ENCODE measurements around the gene HADHB. TPM values are rescaled to one million over a fixed set of nuclear protein-coding genes. Genes with fewer than 3 reads are reported as not detected.

The HADHB gene
- polyA plus RNA-seq, 3 donors: 94.3 to 200 (median 186) TPM

DNA sequence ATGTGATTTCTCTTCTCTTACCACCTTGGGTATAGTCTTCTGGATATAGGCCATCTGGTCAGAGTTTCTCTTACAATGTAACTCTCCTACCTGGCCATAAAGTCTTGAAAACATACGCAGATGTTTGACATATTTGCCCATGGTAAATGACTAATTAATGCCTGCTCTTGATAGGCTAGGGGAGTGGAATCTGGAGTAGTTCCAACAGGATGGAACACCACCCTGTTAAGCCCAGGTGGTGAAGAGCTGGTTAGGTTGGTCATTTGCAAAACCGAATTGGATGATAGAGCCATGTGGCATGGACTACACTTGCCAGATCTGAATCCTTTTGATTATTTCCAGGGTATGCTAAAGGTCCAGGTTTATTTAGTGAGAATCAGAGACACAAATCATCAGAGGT lies 36.5 kb downstream of the HADHB start:
- WGBS (ENCODE audit: insufficient coverage): 92% methylated on average over 2 of the region's 2 CpGs
- Mint-ChIP-seq H3K36me3 (peaks cover 82 to 94% of the 10 kb centered on the region in 2 donors), H3K9me3 (no peaks in the 10 kb centered on the region), H3K4me1 (peaks cover 2% of the 10 kb centered on the region), H3K4me3 (no peak overlapping the region), H3K27me3 (ENCODE audit: low read depth in 3 of 3) (no peaks in the 10 kb centered on the region), H3K27ac (peak overlapping the region in 1 of 7 donors; percentile 43)
- Histone ChIP-seq H3K4me2 (replicated peaks; ENCODE audit: extremely low read depth, low read length, poor library complexity, severe bottlenecking) (no peak overlapping the region), H3K36me3 (replicated peaks in 1 of 2; ENCODE audit: control insufficient read depth in 1 of 2, insufficient read depth in 2 of 2, low read length in 2 of 2) (peaks cover 87 to 99% of the 10 kb centered on the region in 2 donors), H3K4me1 (ENCODE audit: control insufficient read depth in 1 of 2, insufficient read depth in 2 of 2, low read length in 2 of 2) (no peaks in the 10 kb centered on the region), H3K9ac (ENCODE audit: insufficient read depth, low read length, poor library complexity, severe bottlenecking) (no peak overlapping the region), H2AFZ (ENCODE audit: insufficient read depth, low read depth, low read length, poor library complexity, severe bottlenecking) (no peak overlapping the region), H3K79me2 (ENCODE audit: insufficient read depth, low read length) (no peaks in the 10 kb centered on the region), H3K4me3 (replicated peaks in 1 of 3; ENCODE audit: low read depth in 2 of 3, low read length in 3 of 3) (no peak overlapping the region), H3K9me3 (replicated peaks in 1 of 2; ENCODE audit: control insufficient read depth in 1 of 2, insufficient read depth in 1 of 2, low read length in 2 of 2) (no peaks in the 10 kb centered on the region), H3K27me3 (ENCODE audit: control insufficient read depth in 2 of 2, insufficient read depth in 2 of 2, low read length in 2 of 2) (no peaks in the 10 kb centered on the region), H3K27ac (ENCODE audit: low read depth in 1 of 2, low read length in 2 of 2) (no peak overlapping the region), H4K20me1 (ENCODE audit: insufficient read depth, low read length) (no peaks in the 10 kb centered on the region)
- intact Hi-C loops (cut with micrococcal nuclease): no loop called here
- no peak for DNase-seq
- TF ChIP-seq, protein P1, sequence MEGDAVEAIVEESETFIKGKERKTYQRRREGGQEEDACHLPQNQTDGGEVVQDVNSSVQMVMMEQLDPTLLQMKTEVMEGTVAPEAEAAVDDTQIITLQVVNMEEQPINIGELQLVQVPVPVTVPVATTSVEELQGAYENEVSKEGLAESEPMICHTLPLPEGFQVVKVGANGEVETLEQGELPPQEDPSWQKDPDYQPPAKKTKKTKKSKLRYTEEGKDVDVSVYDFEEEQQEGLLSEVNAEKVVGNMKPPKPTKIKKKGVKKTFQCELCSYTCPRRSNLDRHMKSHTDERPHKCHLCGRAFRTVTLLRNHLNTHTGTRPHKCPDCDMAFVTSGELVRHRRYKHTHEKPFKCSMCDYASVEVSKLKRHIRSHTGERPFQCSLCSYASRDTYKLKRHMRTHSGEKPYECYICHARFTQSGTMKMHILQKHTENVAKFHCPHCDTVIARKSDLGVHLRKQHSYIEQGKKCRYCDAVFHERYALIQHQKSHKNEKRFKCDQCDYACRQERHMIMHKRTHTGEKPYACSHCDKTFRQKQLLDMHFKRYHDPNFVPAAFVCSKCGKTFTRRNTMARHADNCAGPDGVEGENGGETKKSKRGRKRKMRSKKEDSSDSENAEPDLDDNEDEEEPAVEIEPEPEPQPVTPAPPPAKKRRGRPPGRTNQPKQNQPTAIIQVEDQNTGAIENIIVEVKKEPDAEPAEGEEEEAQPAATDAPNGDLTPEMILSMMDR (IDR thresholded peaks at IDR 0.05): no peak

GRCh38 chr2:26283606-26284005 lies 38.9 kb downstream of the HADHB start:
- H3K36me3 Mint-ChIP-seq: peaks cover 76 to 93% of the 10 kb centered on the region in 2 donors
- no peak for DNase-seq
- no peaks in the 10 kb centered on the region for H3K27me3 Mint-ChIP-seq (ENCODE audit: low read depth in 3 of 3)

More at GRCh38 chr2:26283606-26284005, 38.9 kb downstream of the HADHB start:
- 100% methylated on average over 2 of the region's 2 CpGs for WGBS (ENCODE audit: insufficient coverage)
- intact Hi-C loops (cut with micrococcal nuclease): no loop called here
- Histone ChIP-seq H2AFZ (ENCODE audit: insufficient read depth, low read depth, low read length, poor library complexity, severe bottlenecking) (no peak overlapping the region), H3K27ac (ENCODE audit: low read depth in 1 of 2, low read length in 2 of 2) (no peak overlapping the region), H3K27me3 (ENCODE audit: control insufficient read depth in 2 of 2, insufficient read depth in 2 of 2, low read length in 2 of 2) (no peaks in the 10 kb centered on the region), H3K79me2 (ENCODE audit: insufficient read depth, low read length) (no peaks in the 10 kb centered on the region), H3K4me1 (ENCODE audit: control insufficient read depth in 1 of 2, insufficient read depth in 2 of 2, low read length in 2 of 2) (no peaks in the 10 kb centered on the region), H4K20me1 (ENCODE audit: insufficient read depth, low read length) (no peaks in the 10 kb centered on the region), H3K4me3 (replicated peaks in 1 of 3; ENCODE audit: low read depth in 2 of 3, low read length in 3 of 3) (no peak overlapping the region), H3K9ac (ENCODE audit: insufficient read depth, low read length, poor library complexity, severe bottlenecking) (no peak overlapping the region), H3K4me2 (replicated peaks; ENCODE audit: extremely low read depth, low read length, poor library complexity, severe bottlenecking) (no peak overlapping the region), H3K9me3 (replicated peaks in 1 of 2; ENCODE audit: control insufficient read depth in 1 of 2, insufficient read depth in 1 of 2, low read length in 2 of 2) (no peaks in the 10 kb centered on the region), H3K36me3 (replicated peaks in 1 of 2; ENCODE audit: control insufficient read depth in 1 of 2, insufficient read depth in 2 of 2, low read length in 2 of 2) (peaks cover 92 to 99% of the 10 kb centered on the region in 2 donors)
- Mint-ChIP-seq H3K4me3 (no peak overlapping the region), H3K27ac (no peak overlapping the region), H3K4me1 (no peaks in the 10 kb centered on the region), H3K9me3 (no peaks in the 10 kb centered on the region)
- TF ChIP-seq, protein P1 (IDR thresholded peaks at IDR 0.05): no peak

All from CD14-positive monocyte (primary cell).